Measurements from ENCODE around the gene STK38L.

The STK38L gene

DNA sequence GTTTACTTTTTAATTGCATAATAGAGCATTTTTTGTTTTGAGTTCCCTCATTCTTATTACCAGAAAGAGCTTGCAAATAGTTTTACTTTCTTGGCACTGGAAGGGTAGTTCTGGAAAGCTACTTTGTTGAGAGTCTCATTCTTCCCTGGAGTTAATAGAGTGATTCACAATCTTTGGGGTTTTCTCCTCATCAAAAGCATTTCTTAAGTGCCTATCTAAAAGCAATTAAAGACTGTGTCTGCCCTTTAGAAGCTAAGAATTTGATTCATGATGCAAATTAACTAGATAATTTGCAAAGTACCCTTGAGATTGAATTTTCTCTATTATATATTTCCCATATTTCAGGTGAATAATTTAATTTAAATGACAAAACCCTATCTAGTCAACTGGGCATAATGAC, 80.4 kb downstream of the STK38L start:
- DNase-seq = no peak

DNA sequence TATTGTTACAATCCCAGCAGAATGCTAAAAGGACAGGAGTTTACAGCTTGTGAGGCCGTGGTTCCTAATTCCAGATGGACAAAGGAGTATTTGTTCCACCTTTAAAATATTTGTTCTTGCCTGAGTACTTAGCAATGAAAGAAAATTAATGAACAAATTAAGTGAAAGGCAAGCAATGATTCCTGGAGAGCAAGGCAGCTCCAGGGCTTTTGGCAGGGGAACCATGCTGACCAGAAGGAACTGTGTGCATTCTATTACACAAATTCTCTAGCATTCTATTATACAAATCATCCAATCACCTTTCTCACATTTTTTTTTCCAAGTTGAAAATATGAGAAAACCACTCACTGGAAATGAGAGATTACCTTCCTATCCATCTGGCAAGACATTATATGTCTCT, 86.8 kb downstream of the STK38L start:
- no peak for DNase-seq

DNA sequence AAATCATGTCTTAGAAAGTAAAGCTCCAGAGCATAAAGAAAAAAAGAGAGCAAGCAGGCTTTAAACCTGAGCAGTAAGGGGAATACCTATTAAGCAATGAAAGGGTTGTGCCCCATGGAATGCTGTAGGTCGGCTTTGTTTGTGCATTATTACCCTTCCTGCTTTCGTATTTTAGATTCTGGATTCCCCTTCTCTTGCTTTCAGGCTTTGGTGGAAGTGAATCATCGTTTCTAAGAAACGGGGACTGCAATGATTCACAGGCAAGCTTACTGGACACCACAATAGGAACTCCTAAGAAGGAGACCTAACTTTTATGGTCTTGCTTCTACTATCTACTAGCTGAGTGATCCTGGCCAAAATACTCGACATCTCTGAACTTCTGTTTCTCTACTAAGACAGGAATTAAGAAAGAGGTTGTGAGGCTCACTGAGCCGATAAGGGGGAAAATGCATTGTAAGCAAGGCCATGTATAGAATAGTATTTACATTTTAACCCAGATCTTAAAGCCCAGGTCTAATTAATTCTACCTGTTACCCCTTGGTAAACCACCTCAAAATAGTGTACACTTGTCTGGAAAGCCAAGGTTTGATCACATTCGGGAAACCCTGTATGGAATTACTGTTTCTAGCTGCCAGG, 87.3 kb downstream of the STK38L start:
- DNase-seq = no peak

DNA sequence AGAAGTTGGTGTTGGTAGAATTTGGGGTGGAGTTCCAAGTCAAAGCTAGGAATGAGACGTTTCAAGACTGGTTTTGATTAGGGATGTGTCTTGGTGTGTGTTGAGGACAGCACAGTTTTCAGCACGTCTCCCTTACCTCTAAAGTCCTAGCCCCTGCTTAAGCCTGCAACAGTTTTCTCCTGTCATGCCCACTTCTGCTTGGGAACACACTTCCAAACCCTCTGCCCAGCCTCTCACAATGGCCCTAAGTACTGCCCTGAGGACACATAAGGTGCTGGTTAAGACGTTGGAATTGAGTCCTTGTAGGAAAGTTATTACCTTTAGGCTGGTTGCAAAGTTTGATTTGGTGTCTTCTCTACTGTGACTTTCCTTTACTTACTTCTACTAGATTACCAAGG, 87.8 kb downstream of the STK38L start:
- DNase-seq = no peak

DNA sequence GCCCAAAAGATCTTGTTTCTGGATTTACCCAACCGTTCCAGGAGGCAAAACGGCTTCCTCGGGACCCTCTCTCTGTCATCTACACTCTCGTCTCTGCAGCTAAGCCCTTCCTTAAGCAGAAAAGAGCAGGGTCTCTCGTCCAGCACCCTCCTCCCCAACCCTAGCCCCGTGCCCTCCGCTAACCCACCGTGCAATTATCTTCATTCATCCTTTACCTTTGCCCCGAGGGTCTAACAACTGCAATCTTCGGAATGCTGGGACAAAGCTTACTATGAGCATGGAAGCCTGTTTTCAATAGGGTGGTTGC, 88.3 kb downstream of the STK38L start:
- no peak for DNase-seq

DNA sequence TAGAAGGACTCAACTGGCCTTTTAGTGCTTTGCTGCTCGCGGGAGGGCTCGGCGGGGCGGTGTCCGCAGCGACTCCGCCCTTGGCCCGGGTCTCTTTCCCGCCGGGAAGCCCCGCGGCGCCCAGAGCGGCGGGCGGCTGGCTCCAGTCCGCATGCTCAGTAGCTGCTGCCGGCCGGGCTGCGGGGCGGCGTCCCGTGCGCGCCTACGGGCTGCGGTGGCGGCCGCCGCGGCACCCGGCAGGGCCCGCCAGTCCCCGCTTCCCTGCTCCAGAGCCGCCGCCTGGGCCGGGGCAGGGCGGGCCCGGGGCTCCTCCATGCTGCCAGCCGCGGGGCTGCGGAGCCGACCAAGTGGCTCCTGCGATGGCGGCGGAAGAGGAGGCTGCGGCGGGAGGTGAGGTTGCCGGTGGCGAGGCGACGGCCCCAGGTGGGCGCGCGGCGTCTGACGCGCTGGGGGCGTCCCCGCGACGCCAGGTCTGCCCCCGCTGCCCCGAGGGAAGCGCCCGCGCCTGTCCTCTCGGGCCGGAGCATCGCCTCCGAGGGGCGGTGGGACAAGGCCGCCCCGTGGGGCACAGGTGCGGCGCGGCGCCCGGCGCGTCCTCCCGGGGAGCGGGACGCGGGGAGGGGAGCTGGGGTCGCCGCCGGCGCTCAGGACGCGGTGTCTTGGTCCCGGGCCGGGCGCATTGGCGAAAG, 88.8 kb downstream of the STK38L start, which contains the start of gene BMAL2:
BMAL2 (plus strand) TSS at position 123 of the 689 bp plus-strand sequence; CDS start at position 360, 237 bp downstream.
- peak; percentile 55 to 77 for DNase-seq

DNA sequence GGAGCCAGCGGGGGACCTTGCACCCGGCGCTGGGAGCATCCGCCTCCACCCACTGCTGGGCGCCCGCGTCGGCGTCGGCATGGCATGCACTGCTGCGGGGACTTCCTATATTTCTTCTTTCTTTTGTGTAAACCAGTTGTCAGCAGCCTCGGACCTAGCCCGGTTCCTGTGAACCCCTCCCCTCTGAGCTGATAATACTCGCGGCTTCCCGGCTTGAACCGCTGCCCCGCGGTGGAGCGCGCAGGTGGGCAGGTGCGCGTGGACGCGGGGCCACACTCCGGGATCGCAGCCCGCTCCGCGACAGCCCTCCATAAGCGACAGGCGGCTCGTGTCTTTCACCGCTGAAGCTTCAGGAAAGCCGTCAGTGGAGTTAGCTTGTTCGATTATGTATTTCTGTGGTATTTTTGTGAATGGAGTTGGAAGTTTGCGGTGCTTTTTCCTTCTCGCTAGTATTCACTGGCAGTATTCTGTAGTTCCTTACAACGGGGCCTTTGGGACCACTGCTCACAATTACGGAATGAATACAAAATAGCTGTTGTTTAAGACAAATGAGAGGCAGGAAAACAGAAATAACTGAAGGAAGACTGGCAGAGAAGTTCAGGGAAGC, 89.4 kb downstream of the STK38L start:
- DNase-seq = peak; percentile 46 to 48

DNA sequence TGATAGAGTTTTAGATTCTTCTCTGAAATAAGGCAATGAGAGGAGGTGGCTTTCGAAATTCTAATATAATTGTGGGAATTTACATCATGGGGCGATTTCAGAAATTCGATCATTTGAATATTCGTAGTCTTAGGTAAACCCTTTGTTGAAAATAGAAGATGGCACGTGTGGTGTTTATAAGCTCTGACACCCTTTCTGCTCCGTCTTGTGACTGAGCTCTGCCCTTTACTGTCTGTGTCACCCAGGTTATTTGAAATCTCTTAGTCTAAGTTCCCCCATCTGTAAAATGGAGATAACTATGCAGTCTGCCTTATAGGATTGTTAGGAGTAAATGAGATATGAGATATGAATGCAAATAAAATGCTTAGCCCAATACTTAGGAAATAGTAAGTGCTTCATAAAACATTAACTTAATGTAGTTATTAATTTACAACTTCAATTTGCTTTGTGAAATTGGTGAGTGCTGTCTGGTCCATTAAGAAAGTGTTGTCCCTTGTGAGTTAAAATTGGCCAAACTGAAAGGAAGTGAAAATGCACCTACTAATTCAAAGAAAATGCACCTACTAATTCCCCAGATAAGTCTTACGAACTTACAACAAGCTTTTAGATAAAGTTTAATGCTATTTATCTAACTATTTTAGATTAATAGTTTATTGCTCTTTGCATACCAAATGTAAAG, 90.1 kb downstream of the STK38L start:
- DNase-seq = peak in 1 of 2 experiments; percentile 4

DNA sequence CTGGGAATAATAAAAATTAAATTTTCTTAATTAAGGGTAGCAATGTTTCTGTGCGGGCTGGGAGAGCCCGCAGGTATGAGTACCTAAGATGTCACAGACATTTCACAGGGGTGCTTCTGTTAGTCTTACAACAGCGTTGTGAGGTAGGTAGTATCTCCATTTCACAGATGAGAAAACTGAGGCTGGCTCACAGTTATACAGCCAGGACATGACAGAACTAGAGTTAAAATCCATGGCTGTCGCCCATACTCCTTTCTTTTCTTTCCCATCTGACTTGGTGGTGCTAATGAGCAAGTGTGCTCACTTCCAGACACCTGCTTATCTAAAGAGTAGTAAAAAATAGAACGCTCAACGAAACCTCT, 90.6 kb downstream of the STK38L start:
- DNase-seq = no peak

DNA sequence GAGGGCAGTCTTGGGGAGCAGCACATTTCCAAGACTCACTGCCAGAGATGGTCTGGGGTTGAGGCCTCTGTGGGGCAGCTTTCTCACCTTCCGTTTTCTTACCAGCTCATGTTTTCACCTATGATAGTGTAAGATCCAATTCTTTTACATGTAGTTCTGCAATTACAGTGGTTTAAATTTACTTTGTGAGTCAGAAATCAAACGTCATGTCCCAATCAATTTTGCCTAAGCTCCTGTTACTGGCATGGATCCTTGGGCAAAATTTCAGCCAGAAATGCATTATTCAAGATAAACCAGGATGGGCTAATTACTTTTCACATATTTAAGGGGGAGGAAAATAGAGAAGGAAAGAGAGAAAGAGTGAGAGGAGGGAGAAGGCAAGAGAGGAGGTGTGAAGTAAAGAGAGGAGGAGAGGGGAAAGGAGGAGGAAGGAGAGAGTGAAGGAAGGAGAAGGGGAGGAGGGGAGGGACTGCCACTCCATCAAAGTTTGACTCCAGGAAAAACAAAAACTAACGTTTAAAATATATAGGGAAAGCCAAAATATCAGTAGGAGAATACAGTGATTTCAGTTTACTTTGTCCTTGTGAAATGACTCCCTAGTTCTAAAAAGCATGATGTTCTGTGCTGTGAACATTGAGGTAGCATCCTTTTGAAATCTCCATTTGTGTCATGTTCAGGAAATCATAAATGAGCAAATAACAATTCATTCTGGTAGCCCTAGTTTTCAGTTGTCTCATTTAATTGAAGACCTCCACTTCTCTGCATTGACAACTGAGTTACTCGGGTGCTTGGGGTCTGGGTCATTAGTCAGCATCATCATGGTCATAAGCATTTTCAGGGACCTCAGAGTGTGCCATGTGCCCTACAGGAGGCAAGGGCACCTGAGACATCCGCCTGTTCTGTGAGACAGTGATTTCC, 91.5 kb downstream of the STK38L start:
- DNase-seq = no peak

DNA sequence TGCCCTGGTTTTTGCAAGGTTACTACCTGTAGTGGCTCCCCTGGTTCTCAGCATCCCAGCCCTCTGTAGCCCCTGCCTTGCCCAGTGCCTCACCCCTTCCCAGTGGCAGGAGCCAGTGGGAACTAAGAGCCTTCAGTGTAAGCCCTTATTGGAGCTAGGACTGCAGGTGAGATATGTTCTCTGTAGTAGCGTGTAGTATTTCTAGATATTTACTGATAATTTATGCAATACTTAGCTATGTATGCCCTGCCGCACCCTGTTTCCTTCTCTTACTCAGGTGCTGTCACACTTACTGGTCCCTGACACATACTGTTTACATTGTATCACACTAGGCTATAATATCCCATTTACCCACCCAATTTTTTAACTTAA, 92.2 kb downstream of the STK38L start:
- DNase-seq = no peak

DNA sequence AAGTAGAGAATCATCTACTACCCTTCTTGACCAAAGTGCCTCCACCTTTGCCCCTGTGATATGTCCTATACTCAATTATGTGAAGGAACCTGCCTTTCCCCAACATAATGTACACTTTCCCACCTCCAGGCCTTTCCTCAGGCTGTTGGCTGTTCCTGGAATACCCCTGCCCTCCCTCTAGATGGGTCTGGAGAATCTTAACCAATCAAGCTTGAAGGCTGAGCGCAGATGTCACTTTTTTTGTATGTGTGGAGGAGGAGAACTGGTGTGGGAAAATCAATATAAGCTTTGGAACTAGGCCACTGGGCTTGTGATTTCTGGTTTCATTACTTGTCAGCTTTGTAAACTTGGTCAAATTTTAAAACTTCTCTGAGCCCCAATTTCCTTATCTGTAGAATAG, 93.3 kb downstream of the STK38L start:
- no peak for DNase-seq

DNA sequence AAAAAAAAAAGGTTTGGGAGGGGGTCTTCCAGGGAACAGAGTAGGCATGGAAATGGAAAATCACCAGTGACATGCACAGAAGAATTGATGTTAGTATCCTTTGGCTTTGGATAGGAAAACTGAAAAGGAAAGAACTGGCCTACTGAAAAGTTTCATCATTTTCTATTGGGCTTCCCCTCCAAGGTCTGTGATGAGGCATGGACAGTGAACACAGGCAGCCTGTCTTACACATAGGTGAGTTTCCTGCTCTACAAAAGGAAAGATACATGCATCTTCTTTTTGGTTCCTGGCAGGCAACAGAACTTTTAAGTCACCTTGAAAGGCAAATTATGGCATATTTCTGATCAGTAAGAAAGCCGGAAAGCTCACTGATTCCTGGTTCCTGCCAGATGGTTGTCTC, 94.4 kb downstream of the STK38L start:
- no peak for DNase-seq

DNA sequence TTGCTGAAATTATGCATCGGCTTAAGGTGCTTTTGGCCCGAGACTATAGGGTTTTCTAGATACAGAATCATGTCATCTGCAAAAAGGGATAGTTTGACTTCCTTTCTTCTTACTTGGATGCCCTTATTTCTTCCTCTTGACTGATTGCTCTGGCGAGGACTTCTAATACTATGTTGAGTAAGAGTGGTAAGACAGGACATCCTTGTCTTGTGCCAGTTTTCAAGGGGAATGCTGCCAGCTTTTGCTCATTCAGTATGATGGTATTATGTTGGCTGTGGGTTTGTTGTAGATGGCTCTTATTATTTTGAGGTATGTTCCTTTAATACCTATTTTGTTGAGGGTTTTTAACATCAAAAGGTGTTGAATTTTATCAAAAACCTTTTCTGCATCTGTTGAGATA, 96.9 kb downstream of the STK38L start:
- no peak for DNase-seq

DNA sequence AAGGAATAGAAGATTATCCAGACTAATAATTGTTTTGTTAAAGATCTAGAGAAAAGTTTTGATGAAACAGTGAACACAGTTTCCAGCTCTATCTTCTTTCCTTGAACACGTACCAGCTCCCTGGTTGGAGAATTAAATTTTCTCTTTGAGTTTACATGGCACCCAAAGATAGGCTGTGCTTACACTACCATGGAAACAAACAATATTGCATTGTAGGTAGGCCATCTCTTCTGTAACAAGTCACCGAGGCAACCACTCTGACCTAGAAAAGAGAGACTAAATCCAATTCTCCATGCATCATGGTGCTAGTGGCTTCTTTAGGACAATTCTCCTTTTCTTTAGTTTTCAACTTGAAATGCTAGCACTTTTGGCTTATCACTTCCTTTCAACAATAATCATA, 98.5 kb downstream of the STK38L start:
- DNase-seq = no peak

DNA sequence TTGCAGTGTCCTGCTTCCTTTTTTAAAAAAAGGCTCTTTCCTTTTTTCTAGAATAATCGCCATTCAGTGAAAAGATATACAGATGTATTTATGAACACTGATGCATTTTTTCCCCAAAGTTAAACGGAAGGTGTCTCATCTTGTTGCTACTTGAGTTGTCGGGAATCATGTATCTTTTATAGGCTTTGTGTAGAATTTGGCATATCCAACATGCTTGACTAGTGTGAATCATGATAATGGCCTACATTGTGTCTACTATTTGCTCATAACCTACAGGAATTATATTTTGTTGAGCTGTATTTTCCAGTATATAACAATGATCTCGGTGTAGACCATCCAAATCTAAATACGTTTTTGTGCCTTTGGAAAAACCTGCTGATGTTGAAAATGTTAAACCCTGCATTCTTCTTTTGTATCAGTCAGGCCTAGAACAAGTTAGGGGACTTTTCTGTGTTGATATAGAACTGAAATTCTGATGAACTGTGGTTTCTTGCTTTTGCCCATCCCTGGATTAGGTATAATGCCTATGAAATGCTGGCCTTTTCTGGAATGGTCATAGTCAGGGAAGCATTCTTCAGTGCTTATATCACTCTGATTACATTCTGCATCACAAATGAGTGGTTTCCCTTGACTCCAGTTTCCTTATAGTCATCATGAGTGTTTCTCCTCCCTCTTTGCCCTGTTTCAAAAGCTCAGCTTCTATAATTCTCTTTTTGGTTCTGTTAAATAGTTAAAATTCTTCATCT, 99.3 kb downstream of the STK38L start:
- DNase-seq = no peak

DNA sequence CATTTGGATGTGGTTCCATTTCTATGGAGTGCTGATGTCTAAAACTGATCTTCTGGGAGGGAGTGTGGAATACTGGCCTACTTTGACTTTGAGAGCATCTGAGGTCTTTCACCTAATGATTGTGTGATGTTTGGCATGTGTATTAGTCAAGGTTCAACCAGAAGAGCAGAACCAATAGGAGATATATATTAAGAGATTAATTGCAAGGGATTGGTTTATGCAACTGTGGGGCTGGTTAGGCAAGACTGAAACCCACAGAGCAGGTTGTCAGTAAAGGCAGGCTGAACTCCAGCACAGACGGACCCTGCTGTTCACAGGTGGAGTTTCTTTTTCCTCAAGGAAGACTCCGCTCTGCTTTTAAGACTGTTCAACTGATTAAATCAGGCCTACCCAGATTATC, 100.2 kb downstream of the STK38L start:
- no peak for DNase-seq

DNA sequence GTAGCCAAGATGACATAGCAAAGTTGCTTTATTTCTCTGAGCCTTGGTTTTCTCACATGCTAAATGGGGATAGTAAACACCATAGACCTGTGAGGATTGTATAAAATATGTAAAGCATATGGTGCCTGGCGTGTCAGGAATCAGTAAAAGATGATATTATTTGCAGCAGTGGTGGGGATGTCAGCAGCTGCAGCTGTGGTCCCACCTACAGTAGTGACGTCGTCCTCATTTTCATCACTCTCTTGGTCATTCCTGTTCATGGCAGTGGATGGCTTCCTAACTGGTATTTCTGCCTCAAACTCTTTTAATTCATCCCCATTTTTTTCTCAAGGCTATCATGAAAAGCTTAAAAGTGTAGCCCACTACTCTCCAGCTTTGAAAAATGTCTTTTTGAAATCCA, 100.7 kb downstream of the STK38L start:
- no peak for DNase-seq

DNA sequence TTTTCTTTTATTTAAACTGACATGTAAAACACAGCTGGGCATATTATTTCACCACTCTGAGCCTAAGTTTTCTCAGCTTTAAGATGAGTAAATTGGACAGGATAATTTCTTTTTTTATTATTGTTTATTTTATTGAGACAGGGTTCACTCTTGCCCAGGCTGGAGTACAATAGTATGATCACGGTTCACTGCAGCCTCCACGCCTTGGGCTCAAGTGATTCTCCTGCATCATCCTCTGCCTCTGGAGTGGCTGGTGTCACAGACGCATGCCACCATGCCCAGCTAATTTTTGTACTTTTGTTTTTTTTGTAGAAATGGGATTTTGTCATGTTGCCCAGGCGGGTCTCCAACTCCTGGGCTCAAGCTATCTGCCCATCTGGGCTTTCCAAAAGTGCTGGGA, 101.3 kb downstream of the STK38L start:
- no peak for DNase-seq

DNA sequence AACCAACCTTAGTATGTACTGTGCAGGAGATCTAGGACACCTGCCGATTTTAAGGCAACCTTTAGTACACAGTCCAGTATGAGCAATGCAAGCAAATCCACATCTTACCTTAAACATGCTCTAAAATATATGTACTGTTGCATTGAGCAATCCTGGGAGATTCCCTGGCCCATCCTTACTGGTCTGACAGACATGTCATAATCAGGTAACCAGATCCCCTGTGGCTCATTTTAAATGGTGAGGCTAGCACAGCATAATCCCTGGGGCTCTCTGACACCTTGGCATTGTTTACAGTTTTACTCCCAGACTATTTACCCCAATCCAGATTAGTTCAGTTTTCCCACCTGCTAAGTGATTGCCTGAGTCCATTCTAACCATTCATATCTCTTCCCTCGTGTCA, 103.7 kb downstream of the STK38L start:
- DNase-seq = peak in 1 of 2 experiments; percentile 29

DNA sequence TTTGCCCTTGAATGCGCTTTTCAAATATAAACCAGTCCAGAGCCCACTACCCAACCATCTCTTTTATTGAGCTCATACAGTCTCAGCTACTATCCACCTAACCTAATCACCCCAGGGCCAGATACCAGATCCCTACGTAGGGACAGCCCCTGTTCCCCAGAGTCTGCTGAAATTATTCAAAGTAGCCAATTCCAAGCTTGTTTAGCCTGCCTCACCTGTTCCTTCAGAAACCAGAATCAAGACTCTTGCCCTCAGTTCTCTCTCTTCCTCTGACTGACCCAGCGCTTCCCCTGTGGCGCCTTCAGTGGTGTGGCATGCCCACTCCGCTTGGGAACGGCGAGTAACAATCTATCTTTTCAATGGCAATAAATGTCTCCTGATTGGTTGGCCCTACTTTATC, 107.4 kb downstream of the STK38L start:
- no peak for DNase-seq

DNA sequence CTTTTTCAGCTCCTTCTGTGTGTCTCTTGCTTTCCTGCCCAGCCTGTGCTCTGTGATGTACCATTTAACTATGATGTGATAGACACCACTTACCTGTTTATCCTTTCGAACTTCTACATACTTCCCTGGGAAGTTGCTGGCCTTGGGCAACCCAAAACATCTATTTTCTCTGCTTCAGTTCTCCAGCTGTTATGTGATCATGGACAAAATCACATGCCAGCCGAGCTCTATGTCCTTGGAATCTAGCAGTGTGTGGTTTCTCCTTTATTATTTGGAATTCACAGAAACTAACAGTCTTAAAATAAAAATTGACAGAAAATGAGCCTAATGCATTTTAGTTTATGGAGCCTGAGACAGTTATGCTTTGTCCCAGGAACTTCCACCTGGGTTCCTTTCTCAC, 111.4 kb downstream of the STK38L start:
- no peak for DNase-seq

Data from NCI-H2081 (cell line).